Inflammatory macrophage treated with lipopolysaccharide for 4 hours (primary cell): Measurements from ENCODE around the gene TMEM82.
A peak's percentile ranks its signal among the peaks of the same experiment; 100 is the strongest.
"Not testable (repeated sequence)": the region's sequence is repeated elsewhere in the genome, so short reads cannot be mapped to it uniquely, and the experiment has no call there.

Experiments used
- DNase-seq: peaks from one replicate; pipeline ENCODE4 v3.0.0-alpha.2; 2020

TMEM82 gene

GRCh38 chr1:15742339-15742801 is at the start of gene TMEM82:
TSS of gene TMEM82 (plus strand) at chr1:15742499. CDS start at chr1:15742560, 61 bp downstream.
- DNase-seq, result no peak

- no peak for DNase-seq
Observed at GRCh38 chr1:15693371-15693770, 48.9 kb upstream of the TMEM82 start.

GRCh38 chr1:15696956-15697521 is 45.3 kb upstream of the TMEM82 start:
- peak; percentile 86 for DNase-seq

- DNase-seq, result no peak
Observed at GRCh38 chr1:15698201-15698600, 44.1 kb upstream of the TMEM82 start.

GRCh38 chr1:15699321-15699720 is 43.0 kb upstream of the TMEM82 start:
- DNase-seq, result not testable (repeated sequence)

- no peak for DNase-seq
Observed at GRCh38 chr1:15700508-15700907, 41.8 kb upstream of the TMEM82 start.

- no peak for DNase-seq
Observed at GRCh38 chr1:15701784-15702183, 40.5 kb upstream of the TMEM82 start.

GRCh38 chr1:15702722-15703550 is 39.4 kb upstream of the TMEM82 start:
- DNase-seq, result no peak

- peak; percentile 51 for DNase-seq
Observed at GRCh38 chr1:15703562-15703961, 38.7 kb upstream of the TMEM82 start.

- DNase-seq, result no peak
Observed at GRCh38 chr1:15704526-15705183, 37.6 kb upstream of the TMEM82 start.

GRCh38 chr1:15705184-15705566 is 37.1 kb upstream of the TMEM82 start:
- DNase-seq, result no peak

GRCh38 chr1:15706751-15707150 is 35.5 kb upstream of the TMEM82 start:
- no peak for DNase-seq

- peak; percentile 8 for DNase-seq
Observed at GRCh38 chr1:15707239-15707925, 34.9 kb upstream of the TMEM82 start.

GRCh38 chr1:15708486-15709137 is 33.7 kb upstream of the TMEM82 start:
- no peak for DNase-seq

GRCh38 chr1:15709226-15709625 is 33.1 kb upstream of the TMEM82 start:
- DNase-seq, result no peak

GRCh38 chr1:15712168-15712567 is 30.1 kb upstream of the TMEM82 start:
- no peak for DNase-seq

GRCh38 chr1:15714406-15715136 is 27.7 kb upstream of the TMEM82 start:
- no peak for DNase-seq

GRCh38 chr1:15717418-15718125 is 24.7 kb upstream of the TMEM82 start:
- no peak for DNase-seq

GRCh38 chr1:15718199-15718601 is 24.1 kb upstream of the TMEM82 start:
- DNase-seq, result no peak

- DNase-seq, result no peak
Observed at GRCh38 chr1:15719381-15720120, 22.7 kb upstream of the TMEM82 start.

- no peak for DNase-seq
Observed at GRCh38 chr1:15720861-15721260, 21.4 kb upstream of the TMEM82 start.
